Osteoblast (primary cell): ENCODE measurements around the gene TXLNG. TPM values are rescaled to one million over a fixed set of nuclear protein-coding genes. Genes with fewer than 3 reads are reported as not detected.
"Not testable (repeated sequence)": the region's sequence is repeated elsewhere in the genome, so short reads cannot be mapped to it uniquely, and the experiment has no call there.

Experiments
- DNase-seq: peaks from one replicate; pipeline ENCODE4 v3.0.0; 2011; ENCODE audit warnings: low spot score, mixed read lengths; ENCODE audit not compliant: insufficient read length; ENCODE audit errors: missing footprints
- H2AFZ ChIP-seq: 2 replicates; pipeline ENCODE4 v1.6.0; 2011; ENCODE audit warnings: mild to moderate bottlenecking, low read length
- H3K27ac ChIP-seq: 2 replicates; pipeline ENCODE4 v1.5.1; 2011; ENCODE audit warnings: mild to moderate bottlenecking, low read depth, low read length, moderate library complexity
- H3K27me3 ChIP-seq: 2 replicates; pipeline ENCODE4 v1.6.0; 2012; ENCODE audit warnings: mild to moderate bottlenecking, control low read depth, inconsistent platforms, low read length, moderate library complexity; ENCODE audit not compliant: insufficient read depth
- H3K36me3 ChIP-seq: 2 replicates; pipeline ENCODE4 v1.5.1; 2011; ENCODE audit warnings: mild to moderate bottlenecking, low read length, control low read depth, moderate library complexity; ENCODE audit not compliant: insufficient read depth
- H3K4me1 ChIP-seq: 2 replicates; pipeline ENCODE4 v1.5.1; 2011; ENCODE audit warnings: mild to moderate bottlenecking, low read length, control low read depth, moderate library complexity; ENCODE audit not compliant: insufficient read depth
- H3K4me2 ChIP-seq: 2 replicates; pipeline ENCODE4 v1.6.0; 2011; ENCODE audit warnings: mild to moderate bottlenecking, low read length; ENCODE audit not compliant: insufficient read depth
- H3K4me3 ChIP-seq: fragments of 200-600 bp; sonication (generic); 3 replicates; pipeline ENCODE4 v1.5.1; 2012; ENCODE audit warnings: mild to moderate bottlenecking, low read length, inconsistent platforms; ENCODE audit not compliant: insufficient read depth
- H3K79me2 ChIP-seq: 2 replicates; pipeline ENCODE4 v1.6.0; 2012; ENCODE audit warnings: mild to moderate bottlenecking, low read length, control low read depth, inconsistent platforms; ENCODE audit not compliant: insufficient read depth
- H3K9me3 ChIP-seq: 2 replicates; pipeline ENCODE4 v1.5.1; 2011; ENCODE audit warnings: low read depth, low read length, control low read depth
- H4K20me1 ChIP-seq: 2 replicates; pipeline ENCODE4 v1.6.0; 2012; ENCODE audit warnings: mild to moderate bottlenecking, low read length, control low read depth; ENCODE audit not compliant: insufficient read depth
- total RNA-seq: library from RNA; depleted of rRNA; stranded (reverse); fragments of >200 nt; gene quantifications from 2 replicates; pipeline ENCODE4 v1.2.3, GENCODE V29; 2012
- TF ChIP-seq, protein P1 (sequence below): IDR thresholded peaks from 2 replicates; pipeline ENCODE4 v1.5.1; 2011; ENCODE audit warnings: mild to moderate bottlenecking, low read depth, low read length, moderate library complexity; ENCODE audit errors: extremely low read depth

The TXLNG gene
- total RNA-seq, 1 donor: 5.1 TPM

DNA sequence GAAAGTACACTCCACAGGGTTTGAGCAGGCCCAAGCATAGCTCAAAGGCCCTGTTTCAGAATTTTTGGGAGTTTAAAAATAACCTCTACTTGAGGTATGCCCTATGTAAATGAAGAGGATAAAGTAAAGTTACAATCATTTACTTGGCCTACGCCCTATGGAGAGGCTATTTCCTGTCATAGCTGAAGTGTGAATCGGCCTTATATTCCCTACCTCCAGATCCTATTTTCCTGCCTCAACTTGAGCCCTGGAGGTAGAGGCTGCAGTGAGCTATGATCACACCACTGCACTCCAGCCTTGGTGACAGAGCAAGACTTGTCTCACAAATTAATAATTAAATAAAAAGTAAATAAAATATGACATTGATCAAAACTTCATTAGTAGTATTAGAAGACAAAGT, 11.5 kb upstream of the TXLNG start:
- DNase-seq: no peak
- no peak overlapping the region for H2AFZ ChIP-seq
- no peaks in the 10 kb centered on the region for H3K9me3 ChIP-seq
- no peaks in the 10 kb centered on the region for H3K4me1 ChIP-seq
- H3K27ac ChIP-seq: no peak overlapping the region
- H3K79me2 ChIP-seq: no peaks in the 10 kb centered on the region
- no peaks in the 10 kb centered on the region for H3K36me3 ChIP-seq
- H3K4me2 ChIP-seq: no peak overlapping the region
- no peak overlapping the region for H3K4me3 ChIP-seq
- no peaks in the 10 kb centered on the region for H3K27me3 ChIP-seq
- TF ChIP-seq, protein P1, sequence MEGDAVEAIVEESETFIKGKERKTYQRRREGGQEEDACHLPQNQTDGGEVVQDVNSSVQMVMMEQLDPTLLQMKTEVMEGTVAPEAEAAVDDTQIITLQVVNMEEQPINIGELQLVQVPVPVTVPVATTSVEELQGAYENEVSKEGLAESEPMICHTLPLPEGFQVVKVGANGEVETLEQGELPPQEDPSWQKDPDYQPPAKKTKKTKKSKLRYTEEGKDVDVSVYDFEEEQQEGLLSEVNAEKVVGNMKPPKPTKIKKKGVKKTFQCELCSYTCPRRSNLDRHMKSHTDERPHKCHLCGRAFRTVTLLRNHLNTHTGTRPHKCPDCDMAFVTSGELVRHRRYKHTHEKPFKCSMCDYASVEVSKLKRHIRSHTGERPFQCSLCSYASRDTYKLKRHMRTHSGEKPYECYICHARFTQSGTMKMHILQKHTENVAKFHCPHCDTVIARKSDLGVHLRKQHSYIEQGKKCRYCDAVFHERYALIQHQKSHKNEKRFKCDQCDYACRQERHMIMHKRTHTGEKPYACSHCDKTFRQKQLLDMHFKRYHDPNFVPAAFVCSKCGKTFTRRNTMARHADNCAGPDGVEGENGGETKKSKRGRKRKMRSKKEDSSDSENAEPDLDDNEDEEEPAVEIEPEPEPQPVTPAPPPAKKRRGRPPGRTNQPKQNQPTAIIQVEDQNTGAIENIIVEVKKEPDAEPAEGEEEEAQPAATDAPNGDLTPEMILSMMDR: no peak
- no peaks in the 10 kb centered on the region for H4K20me1 ChIP-seq

DNA sequence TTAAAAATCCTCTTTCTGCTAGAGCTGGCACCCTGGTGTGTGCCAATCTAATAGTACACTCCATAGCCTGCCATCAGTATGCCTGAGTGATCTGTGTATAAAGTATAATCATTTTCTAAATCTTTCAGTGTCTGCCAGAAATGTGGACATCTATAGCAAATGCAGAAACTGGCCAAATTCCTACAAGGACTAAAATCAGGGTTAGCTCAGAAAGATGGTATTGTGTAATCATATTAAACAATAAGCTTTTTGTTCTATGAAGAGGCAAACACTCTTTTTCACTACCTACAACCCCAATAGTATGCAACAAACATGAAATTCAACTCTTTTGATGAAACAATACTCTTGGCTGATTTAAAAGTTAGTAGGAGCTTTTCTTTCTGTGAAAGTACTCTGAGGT, 7.7 kb upstream of the TXLNG start:
- peak; percentile 47 for DNase-seq
- H3K27me3 ChIP-seq: no peaks in the 10 kb centered on the region
- no peaks in the 10 kb centered on the region for H3K36me3 ChIP-seq
- H3K79me2 ChIP-seq: no peaks in the 10 kb centered on the region
- no peak overlapping the region for H2AFZ ChIP-seq
- no peak overlapping the region for H3K4me2 ChIP-seq
- H3K4me3 ChIP-seq: no peak overlapping the region
- H3K4me1 ChIP-seq: no peaks in the 10 kb centered on the region
- no peaks in the 10 kb centered on the region for H4K20me1 ChIP-seq
- H3K27ac ChIP-seq: no peak overlapping the region
- H3K9me3 ChIP-seq: no peaks in the 10 kb centered on the region
- TF ChIP-seq, protein P1: no peak

DNA sequence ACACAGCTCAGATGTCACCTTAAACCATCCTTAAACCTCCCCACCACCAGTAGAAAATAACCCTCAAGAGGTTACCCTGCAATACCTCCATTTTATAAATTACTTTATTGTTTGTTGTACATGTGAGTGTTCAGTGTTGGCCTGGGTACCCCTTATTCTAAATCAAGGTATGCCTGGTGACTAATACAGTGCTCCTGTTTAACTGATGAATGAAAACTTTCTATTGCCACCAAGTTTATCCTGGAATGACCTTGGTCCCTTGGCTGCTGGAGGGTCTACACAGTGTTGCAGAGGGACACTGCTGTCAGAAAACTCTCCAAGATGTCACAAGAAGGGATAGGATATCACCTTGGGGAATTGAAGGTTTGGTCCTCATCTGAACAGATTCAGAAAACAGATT, 7.3 kb upstream of the TXLNG start:
- Histone ChIP-seq H3K4me1 (no peaks in the 10 kb centered on the region), H4K20me1 (no peaks in the 10 kb centered on the region), H3K4me3 (no peak overlapping the region), H3K79me2 (no peaks in the 10 kb centered on the region), H3K4me2 (no peak overlapping the region), H3K27me3 (no peaks in the 10 kb centered on the region), H3K27ac (no peak overlapping the region), H3K9me3 (no peaks in the 10 kb centered on the region), H3K36me3 (no peaks in the 10 kb centered on the region), H2AFZ (no peak overlapping the region)
- TF ChIP-seq, protein P1: no peak
- DNase-seq: no peak

GRCh38 chrX:16779815-16780214, 6.5 kb upstream of the TXLNG start:
- not testable (repeated sequence) for DNase-seq, H3K4me1 ChIP-seq, H3K9me3 ChIP-seq, H3K4me3 ChIP-seq, H2AFZ ChIP-seq, H4K20me1 ChIP-seq, H3K27ac ChIP-seq, H3K27me3 ChIP-seq, H3K4me2 ChIP-seq, H3K36me3 ChIP-seq, H3K79me2 ChIP-seq

DNA sequence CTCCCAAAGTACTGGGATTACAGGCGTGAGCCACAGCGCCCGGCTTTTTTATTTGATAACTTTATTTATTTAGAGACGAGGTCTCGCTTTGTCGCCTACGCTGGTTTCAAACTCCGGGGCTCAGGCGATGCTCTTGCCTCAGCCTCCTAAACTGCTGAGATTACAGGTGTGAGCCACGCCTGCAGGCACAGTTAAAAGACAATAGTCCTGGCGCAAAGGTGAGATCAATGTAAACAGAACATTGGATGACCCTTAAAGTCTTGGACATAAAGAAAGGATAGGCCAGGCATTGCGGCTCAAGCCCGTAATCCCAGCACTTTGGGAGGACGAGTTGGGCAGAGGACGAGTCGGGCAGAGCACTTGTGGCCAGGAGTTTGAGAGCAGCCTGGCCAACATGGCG, 2.8 kb upstream of the TXLNG start:
- no peak for DNase-seq
- Histone ChIP-seq H3K79me2 (peaks cover 19% of the 10 kb centered on the region), H3K4me3 (no peak overlapping the region), H4K20me1 (peaks cover 11% of the 10 kb centered on the region), H3K9me3 (no peaks in the 10 kb centered on the region), H3K4me1 (peaks cover 7% of the 10 kb centered on the region), H2AFZ (no peak overlapping the region), H3K4me2 (no peak overlapping the region), H3K27ac (no peak overlapping the region), H3K27me3 (no peaks in the 10 kb centered on the region), H3K36me3 (no peaks in the 10 kb centered on the region)
- TF ChIP-seq, protein P1: no peak

- H3K27ac ChIP-seq, H2AFZ ChIP-seq, H3K27me3 ChIP-seq, H3K4me1 ChIP-seq, H3K36me3 ChIP-seq, H3K9me3 ChIP-seq, H3K4me3 ChIP-seq, DNase-seq, H3K4me2 ChIP-seq: not testable (repeated sequence)
- Histone ChIP-seq H3K79me2 (peaks cover 27% of the 10 kb centered on the region), H4K20me1 (peaks cover 11% of the 10 kb centered on the region)
These were observed 1.8 kb upstream of the TXLNG start for GRCh38 chrX:16784440-16784839.
